Spleen (tissue), 11 donors: Measurements from ENCODE around the gene GANAB. TPM values are rescaled to one million over a fixed set of nuclear protein-coding genes. Genes with fewer than 3 reads are reported as not detected.

Experiments
- DNase-seq: peaks from one replicate; pipeline ENCODE4 v3.0.0-alpha.2; 2020
- H3K27ac ChIP-seq, 8 donors: fragments of 200-600 bp; sonication (generic) in 7 of 8; 1 replicate in 4 of 8; 2 replicates in 4 of 8; pipeline versions ENCODE4 v1.5.0 to v1.8.0; 2016 to 2021; ENCODE audit warnings: inconsistent platforms in 4 of 8, mild to moderate bottlenecking in 4 of 8, moderate library complexity in 1 of 8
- H3K27me3 ChIP-seq, 7 donors: fragments of 200-600 bp; sonication (generic) in 6 of 7; replicated peaks in 1 of 7; 1 replicate in 4 of 7; 2 replicates in 3 of 7; pipeline versions ENCODE4 v1.5.0 to v1.8.0; 2016 to 2021; ENCODE audit warnings: inconsistent platforms in 3 of 7, mild to moderate bottlenecking in 1 of 7
- H3K36me3 ChIP-seq, 6 donors: fragments of 200-600 bp; sonication (generic) in 5 of 6; 1 replicate in 4 of 6; 2 replicates in 2 of 6; pipeline versions ENCODE4 v1.5.0 to v1.8.0; 2016 to 2021; ENCODE audit warnings: inconsistent platforms in 2 of 6
- H3K4me1 ChIP-seq, 6 donors: fragments of 200-600 bp; sonication (generic) in 5 of 6; 1 replicate in 3 of 6; 2 replicates in 3 of 6; pipeline versions ENCODE4 v1.5.0 to v1.8.0; 2016 to 2021; ENCODE audit warnings: inconsistent platforms in 3 of 6
- H3K4me3 ChIP-seq, 8 donors: fragments of 200-600 bp; sonication (generic) in 7 of 8; 1 replicate in 4 of 8; 2 replicates in 4 of 8; pipeline versions ENCODE4 v1.5.0 to v1.8.0; 2016 to 2021; ENCODE audit warnings: inconsistent platforms in 4 of 8, mild to moderate bottlenecking in 4 of 8, moderate library complexity in 2 of 8
- H3K9me3 ChIP-seq, 8 donors: fragments of 200-600 bp; sonication (generic) in 7 of 8; 1 replicate in 4 of 8; 2 replicates in 4 of 8; pipeline versions ENCODE4 v1.5.0 to v1.8.0; 2016 to 2021; ENCODE audit warnings: inconsistent platforms in 4 of 8
- POLR2A ChIP-seq, 3 donors: fragments of 450-650 bp; IDR thresholded peaks; one replicate each; pipeline ENCODE4 v1.5.1; 2017; ENCODE audit warnings: antibody characterized with exemption in 3 of 3, mild to moderate bottlenecking in 1 of 3
- POLR2AphosphoS5 ChIP-seq, 3 donors: sonication (generic); formaldehyde crosslinking; IDR thresholded peaks; one replicate each; pipeline ENCODE4 v1.5.1; 2017; ENCODE audit warnings: antibody characterized with exemption in 3 of 3
- WGBS, 5 donors: extraction: QIAGEN DNeasy Blood & Tissue Kit in 3 of 5; methylation state at CpG; one replicate each; pipeline versions ENCODE4 v1.1.5 to v1.1.7; 2013 to 2018; 5-methylcytosine and 5-hydroxymethylcytosine counted together
- intact Hi-C: fragments of 100-400 bp; cut with DNase I; formaldehyde crosslinking; loops from one replicate; pipeline ENCODE4 v1.15.0; 2023; ENCODE audit warnings: low total_unique reads
- polyA plus RNA-seq, 3 donors: library from polyadenylated mRNA; stranded (reverse); fragments of 200-250 nt; gene quantifications; one replicate each; pipeline ENCODE4 v1.2.1, GENCODE V29; 2013
- total RNA-seq, 7 donors: library from RNA; depleted of rRNA in 3 of 7; stranded (reverse); fragments of >200 nt in 3 of 7; fragmentation: NEBNext Ultra II Directional in 4 of 7; extraction: Animal tissue kit (Norgen Biotek cat#: 25700) in 4 of 7; gene quantifications; one replicate each; pipeline versions ENCODE4 v1.1.0 to v1.2.1, GENCODE V29; 2016 to 2021
- TF ChIP-seq, protein P1 (sequence below), 11 experiments: fragments of 200-600 bp in 7 of 11; fragments of 450-650 bp in 4 of 11; sonication (generic) in 4 of 11; IDR thresholded peaks in 8 of 11; conservative IDR thresholded peaks in 3 of 11; 1 replicate in 7 of 11; 2 replicates in 4 of 11; pipeline versions ENCODE4 v1.4.0 to v1.8.0; 2016 to 2021; ENCODE audit warnings: antibody characterized with exemption in 11 of 11, inconsistent platforms in 4 of 11, mild to moderate bottlenecking in 1 of 11
- donor health status: healthy with polysubstance abuse.
- donor health status: DM: no; HTN: no; CAD: no; lungs with moderate emphysema.
- donor health status: DM: no; HTN: no; CAD: no.
- donor health status: Bipolar disorder and iron deficiency.
- donor health status: healthy.
- donor health status: DM: no; HTN: no; CAD: no.
- donor health status: DM: yes; HTN: yes; CAD: no.

GANAB gene
- total and polyA plus RNA-seq, 10 donors: 49.0 to 245 (median 136) TPM

DNA sequence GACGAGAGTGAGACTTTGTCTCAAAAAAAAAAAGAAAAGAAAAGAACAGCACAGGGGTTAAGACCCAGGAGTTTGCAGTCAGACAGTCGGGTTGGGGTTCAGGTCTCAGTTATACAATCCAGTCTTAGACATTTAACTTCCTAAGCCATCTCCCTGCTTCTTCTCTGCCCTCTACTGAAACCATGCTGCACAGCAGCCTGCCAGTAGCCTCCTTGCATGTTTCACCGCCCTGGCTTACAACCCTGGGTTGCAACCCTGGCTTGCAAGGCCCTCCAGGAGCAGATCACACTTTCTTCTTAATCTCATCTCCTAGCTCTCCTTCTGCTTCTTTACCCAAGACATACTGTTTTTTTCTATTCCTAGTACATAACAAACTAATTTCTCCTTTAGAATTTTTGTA is 18.7 kb downstream of the GANAB start:
- Histone ChIP-seq H3K9me3 (no peaks in the 10 kb centered on the region), H3K27ac (no peak overlapping the region), H3K36me3 (peaks cover 14 to 84% (median 77%) of the 10 kb centered on the region in 6 donors), H3K4me1 (peaks cover 0 to under 1% (median 0%) of the 10 kb centered on the region in 6 donors), H3K4me3 (no peak overlapping the region), H3K27me3 (no peaks in the 10 kb centered on the region)
- intact Hi-C loops: no loop called here
- DNase-seq: no peak
- TF ChIP-seq POLR2A (IDR thresholded peaks at IDR 0.05): no peak
- no peak for TF ChIP-seq POLR2AphosphoS5 (IDR thresholded peaks at IDR 0.05)
- TF ChIP-seq, protein P1, sequence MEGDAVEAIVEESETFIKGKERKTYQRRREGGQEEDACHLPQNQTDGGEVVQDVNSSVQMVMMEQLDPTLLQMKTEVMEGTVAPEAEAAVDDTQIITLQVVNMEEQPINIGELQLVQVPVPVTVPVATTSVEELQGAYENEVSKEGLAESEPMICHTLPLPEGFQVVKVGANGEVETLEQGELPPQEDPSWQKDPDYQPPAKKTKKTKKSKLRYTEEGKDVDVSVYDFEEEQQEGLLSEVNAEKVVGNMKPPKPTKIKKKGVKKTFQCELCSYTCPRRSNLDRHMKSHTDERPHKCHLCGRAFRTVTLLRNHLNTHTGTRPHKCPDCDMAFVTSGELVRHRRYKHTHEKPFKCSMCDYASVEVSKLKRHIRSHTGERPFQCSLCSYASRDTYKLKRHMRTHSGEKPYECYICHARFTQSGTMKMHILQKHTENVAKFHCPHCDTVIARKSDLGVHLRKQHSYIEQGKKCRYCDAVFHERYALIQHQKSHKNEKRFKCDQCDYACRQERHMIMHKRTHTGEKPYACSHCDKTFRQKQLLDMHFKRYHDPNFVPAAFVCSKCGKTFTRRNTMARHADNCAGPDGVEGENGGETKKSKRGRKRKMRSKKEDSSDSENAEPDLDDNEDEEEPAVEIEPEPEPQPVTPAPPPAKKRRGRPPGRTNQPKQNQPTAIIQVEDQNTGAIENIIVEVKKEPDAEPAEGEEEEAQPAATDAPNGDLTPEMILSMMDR (IDR thresholded peaks at IDR 0.05 in 8 of 11, conservative IDR thresholded peaks at IDR 0.05 in 3 of 11): no peak
- 79 to 92% (median 90%) methylated on average over 3 of the region's 3 CpGs for WGBS, 5 donors

DNA sequence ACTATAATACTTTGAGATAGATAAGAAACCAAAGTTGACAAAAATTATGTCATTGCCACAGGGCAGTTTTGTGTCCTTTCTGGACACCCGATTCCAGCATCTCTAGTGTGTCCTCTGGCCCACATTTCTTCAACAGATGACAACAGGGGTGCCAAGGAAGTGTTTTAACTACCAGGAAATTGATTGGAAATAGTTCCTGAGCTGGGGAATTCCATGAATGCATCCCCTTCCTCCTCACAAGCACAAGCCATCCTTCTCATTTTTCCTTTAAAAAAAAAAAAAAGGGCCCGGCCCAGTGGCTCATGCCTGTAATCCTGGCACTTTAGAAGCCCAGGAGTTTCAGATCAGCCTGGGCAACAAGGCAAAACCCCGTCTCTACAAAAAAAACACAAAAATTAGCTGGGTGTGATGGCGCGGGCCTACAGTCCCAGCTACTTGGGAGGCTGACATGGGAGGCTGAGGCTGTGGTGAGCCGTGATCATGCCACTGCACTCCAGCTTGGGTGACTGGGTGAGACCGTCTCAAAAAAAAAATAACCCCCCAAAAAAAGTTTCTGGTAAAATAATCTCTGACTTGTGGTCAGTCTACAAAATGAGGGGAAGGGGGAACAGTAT is 23.8 kb downstream of the GANAB start:
- H3K27me3 ChIP-seq: no peaks in the 10 kb centered on the region
- no peak for DNase-seq
- intact Hi-C loops: no loop called here
- no peaks in the 10 kb centered on the region for H3K9me3 ChIP-seq
- WGBS, 5 donors: 84 to 89% (median 86%) methylated on average over 7 of the region's 7 CpGs
- TF ChIP-seq, protein P1 (IDR thresholded peaks at IDR 0.05 in 8 of 11, conservative IDR thresholded peaks at IDR 0.05 in 3 of 11): no peak
- TF ChIP-seq POLR2AphosphoS5 (IDR thresholded peaks at IDR 0.05): no peak
- TF ChIP-seq POLR2A (IDR thresholded peaks at IDR 0.05): no peak
- peak overlapping the region; percentile 78 to 95 (median 92) for H3K27ac ChIP-seq
- H3K4me3 ChIP-seq: peak overlapping the region in 6 of 8 donors; percentile 78 to 91 (median 83)
- peaks cover 5 to 54% (median 28%) of the 10 kb centered on the region in 6 donors for H3K36me3 ChIP-seq
- H3K4me1 ChIP-seq: peaks cover 13 to 35% (median 20%) of the 10 kb centered on the region in 6 donors

DNA sequence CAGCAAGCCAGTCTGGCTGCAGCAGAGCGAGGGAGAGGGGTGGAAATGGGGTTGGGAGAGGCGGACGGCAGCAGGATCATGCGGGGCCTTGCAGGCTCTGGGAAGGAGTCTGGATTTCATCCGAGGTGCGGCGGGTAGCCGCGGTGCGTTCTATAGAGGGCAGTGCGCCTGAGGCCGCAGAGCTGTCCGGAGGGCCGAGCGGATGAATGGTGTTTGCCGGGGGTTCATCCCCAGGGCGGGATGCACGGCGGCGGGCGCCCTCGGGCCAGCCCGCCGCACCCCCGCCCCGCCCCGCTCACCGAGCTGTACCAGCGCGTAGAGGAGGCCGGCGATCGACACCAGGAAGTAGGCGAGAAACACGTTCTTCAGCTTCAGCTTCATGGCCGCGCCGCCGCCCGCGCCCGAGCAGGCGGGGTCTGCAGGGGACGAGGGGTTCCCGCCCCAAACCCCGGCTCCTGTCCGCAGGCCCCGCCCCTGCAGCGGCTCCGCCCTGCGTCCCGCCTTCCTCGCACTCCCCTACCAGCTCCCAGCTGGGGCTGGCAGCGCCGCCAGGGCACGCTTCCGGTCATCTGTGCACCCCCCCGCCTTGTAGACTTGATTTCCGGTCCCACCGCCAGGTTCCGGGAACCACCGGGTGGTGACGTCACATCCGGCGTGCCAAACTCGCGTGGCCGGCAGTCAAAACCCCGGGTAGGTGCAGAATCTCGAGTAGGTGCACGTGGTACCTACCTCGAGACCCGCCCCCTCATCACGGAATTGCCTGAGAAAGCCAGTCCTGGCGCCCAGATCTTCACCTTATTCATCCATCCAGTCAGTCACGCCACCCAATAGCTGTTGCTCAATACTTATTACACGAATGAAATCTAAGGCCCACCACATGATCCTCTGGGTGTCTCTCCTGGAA is 24.6 kb downstream of the GANAB start, which contains the start of gene B3GAT3:
Gene B3GAT3, minus strand, starts transcription at position 420 of the 904 bp plus-strand sequence. Its CDS starts 39 bp downstream, at position 381.
- Histone ChIP-seq H3K27me3 (no peaks in the 10 kb centered on the region), H3K4me1 (peaks cover 13 to 35% (median 20%) of the 10 kb centered on the region in 6 donors), H3K9me3 (no peaks in the 10 kb centered on the region), H3K36me3 (peaks cover 5 to 54% (median 28%) of the 10 kb centered on the region in 6 donors), H3K27ac (peak within 1 kb of the TSS; percentile 78 to 95 (median 92)), H3K4me3 (peak within 1 kb of the TSS; percentile 72 to 91 (median 80))
- TF ChIP-seq POLR2A (IDR thresholded peaks at IDR 0.05): peak in 1 of 3 donors; percentile 86
- TF ChIP-seq, protein P1 (IDR thresholded peaks at IDR 0.05 in 8 of 11, conservative IDR thresholded peaks at IDR 0.05 in 3 of 11): peak in 7 of 11 experiments; percentile 13 to 71 (median 51)
- peak; percentile 96 to 99 (median 96) for TF ChIP-seq POLR2AphosphoS5 (IDR thresholded peaks at IDR 0.05)
- peak; percentile 99 for DNase-seq
- intact Hi-C loops: no loop called here
- WGBS, 5 donors: 0 to 2% (median 1%) methylated on average over 25 to 77 of the region's 77 CpGs
